NCI-H2196 treated with DMSO at 0.1 percent for 48 hours (cell line): Measurements from ENCODE around the gene ELP4.

Experiments
- DNase-seq: peaks from one replicate; lab custom pipeline; 2025; ENCODE audit not compliant: unreplicated experiment; lab: John Stamatoyannopoulos, UW

Gene ELP4

GRCh38 chr11:31808721-31809540 lies 299.4 kb downstream of the ELP4 start:
- DNase-seq, result no peak

GRCh38 chr11:31809541-31809856 lies 299.9 kb downstream of the ELP4 start:
- no peak for DNase-seq

GRCh38 chr11:31809857-31810778 lies 300.6 kb downstream of the ELP4 start:
- no peak for DNase-seq

GRCh38 chr11:31810779-31811647 lies 301.4 kb downstream of the ELP4 start, which contains the start of gene PAX6:
Gene PAX6 (minus strand): TSS chr11:31811322. CDS start chr11:31806411, 4,911 bp downstream.
- DNase-seq, result peak; percentile 92

- DNase-seq, result peak; percentile 22
Measured at GRCh38 chr11:31812383-31813381, 303.1 kb downstream of the ELP4 start.

- DNase-seq, result no peak
Measured at GRCh38 chr11:31813391-31814175, 304.0 kb downstream of the ELP4 start.

DNA sequence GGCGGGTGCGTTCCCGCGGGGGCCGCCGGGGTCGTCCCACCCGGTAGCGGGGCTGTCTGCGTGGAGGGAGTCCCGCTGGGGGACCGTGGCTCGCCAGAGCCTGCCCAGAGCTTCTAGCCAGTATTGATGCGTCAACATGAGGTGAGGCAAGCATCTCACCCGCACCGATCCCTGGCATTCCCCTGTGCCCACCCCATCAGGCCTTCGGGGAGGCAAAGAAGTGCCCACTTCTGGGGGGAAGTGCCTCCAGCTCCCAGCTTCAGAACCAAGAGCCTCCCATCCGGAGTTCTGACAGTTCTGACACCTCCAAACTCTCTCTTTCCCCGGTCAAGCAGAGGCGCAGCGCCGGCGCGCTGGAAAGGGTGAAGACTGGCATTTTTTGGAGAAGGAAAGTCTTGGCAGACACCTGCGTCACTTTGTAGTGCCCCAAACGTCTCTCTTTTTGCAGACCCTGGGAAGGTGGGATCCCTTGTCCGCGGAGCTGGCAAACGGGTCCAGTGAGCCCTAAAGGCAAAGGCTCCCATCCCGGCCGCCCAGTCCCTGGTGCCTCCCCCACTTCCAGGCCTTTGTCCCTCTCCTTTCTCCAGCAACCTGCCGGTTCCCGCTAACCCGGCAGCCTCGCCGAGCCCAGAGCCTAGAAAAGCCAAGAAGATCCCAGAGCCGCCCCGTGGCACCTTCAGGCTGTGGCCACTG lies 304.8 kb downstream of the ELP4 start:
- no peak for DNase-seq

DNA sequence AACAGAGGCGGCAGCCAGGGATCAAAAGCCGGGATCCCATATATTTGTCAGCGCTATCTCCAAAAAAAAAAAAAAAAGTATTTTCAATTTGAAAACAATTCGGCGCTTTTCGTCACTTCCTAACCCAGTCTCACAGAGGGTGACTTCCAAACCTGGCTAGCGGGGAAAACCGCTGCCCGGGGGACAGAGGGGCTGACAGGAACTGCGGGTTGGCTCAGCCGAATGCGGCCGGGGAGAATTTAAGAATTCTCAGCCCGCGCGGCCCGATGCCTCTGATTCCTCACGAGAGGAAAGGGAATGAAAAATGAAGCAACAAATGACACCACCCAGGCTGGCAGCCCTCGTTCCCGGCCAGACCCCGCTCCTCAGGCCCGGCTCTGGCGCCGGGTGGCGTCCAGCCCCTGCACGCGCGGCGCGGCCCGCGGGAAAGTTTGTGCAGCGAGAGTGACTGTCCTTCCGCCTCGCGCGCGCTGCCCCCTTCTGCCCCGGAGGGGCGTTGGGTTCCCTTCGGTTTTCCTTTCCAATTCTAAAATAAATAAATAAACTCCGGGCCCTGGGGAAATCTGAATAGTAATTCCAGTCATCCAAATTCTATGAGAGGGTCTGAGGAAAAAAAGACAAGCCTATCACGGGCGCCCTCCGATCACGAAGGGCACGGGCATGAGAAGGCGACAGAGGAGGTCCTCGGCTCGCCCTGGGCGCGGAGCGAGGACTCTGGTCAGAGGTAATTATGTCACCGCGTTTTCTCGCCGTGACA lies 306.3 kb downstream of the ELP4 start:
- DNase-seq, result no peak

DNA sequence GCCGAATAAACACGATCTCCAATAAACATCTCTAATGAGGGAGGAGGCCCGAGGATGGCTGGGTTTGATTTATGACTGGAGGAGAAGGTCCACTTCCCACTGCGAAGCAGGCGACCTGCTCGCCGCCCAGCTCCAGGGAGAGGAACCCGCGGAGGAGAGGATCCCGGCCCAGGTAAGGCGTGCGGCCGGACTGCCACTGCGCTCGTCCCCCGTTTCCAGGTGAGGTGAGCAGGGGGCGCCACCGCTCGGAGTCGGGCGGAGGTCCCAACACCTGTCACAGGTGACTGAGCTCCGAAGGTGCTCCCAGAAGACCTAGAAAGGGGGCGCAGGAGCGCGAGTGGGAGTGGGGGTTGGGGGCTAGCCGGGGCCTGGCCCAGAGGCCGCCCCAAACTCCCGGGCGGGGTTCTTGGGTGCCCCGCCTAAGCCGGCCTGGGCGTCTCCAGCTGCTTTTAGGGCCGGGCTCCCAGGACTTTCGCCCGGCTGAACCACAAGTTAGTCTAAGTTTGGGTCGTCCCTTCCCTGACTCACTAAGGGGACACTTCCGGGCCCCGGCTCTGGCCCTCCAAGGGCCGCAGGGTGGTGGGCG lies 307.0 kb downstream of the ELP4 start:
- DNase-seq, result no peak

- DNase-seq, result no peak
Measured at GRCh38 chr11:31817054-31817620, 307.6 kb downstream of the ELP4 start.

- DNase-seq, result no peak
Measured at GRCh38 chr11:31817621-31818424, 308.3 kb downstream of the ELP4 start.

DNA sequence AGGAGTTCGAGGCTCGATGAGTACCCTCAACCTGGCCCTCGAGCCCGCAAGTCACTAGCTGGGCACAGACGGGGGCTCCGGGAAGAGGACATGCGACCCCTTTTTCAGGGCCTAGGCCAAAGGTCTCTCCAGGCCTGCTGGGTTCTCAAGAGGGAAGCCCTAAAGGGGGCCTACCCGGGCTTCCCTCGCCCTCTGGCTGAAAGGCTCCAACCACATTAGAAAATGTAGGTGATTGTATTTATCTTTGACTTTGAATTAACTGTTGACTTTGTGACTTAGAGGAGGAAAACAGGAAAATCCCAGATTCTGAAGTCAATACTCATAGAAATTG lies 308.8 kb downstream of the ELP4 start:
- no peak for DNase-seq

GRCh38 chr11:31818874-31819331 lies 309.3 kb downstream of the ELP4 start:
- no peak for DNase-seq

DNA sequence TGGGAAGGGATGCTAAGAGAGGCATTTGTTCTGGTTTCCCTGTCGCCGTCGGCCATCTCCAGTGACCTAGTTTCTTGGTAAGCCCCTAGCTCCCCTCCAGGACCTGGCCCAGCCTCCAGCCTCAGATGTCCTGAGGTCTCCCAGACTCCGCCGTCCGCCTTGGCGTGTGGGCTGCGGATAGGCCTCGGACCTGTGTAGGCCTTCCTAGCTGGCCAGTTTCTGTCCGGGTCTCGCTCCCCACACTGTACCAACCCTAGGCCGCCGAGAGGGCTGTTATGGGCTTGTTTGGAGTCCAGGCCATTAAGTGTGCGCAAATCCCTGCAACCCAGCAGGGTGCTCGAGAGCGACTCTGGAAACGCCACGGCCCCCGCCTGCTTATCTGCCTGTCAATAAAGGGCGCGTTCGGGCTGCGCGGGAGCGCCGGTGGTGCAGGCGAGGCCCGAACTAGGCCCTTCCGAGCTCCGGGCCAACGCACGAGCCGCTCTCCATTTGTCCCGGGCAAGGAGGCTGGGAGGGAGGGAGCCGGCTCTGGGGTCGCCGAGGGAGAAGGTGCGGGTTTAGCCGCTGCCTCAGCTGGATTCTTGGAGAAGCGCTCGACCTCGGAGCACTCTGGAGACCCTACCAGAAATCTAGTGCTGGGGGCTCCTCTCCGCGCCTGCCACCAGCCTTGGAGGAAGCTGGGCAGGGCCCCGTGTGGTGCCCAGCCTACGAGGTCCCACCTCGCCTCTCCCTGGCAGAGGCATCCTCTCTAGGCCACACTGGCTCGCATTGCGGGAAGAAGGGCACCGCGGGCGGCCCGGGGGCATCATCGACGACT lies 310.3 kb downstream of the ELP4 start:
- no peak for DNase-seq

DNA sequence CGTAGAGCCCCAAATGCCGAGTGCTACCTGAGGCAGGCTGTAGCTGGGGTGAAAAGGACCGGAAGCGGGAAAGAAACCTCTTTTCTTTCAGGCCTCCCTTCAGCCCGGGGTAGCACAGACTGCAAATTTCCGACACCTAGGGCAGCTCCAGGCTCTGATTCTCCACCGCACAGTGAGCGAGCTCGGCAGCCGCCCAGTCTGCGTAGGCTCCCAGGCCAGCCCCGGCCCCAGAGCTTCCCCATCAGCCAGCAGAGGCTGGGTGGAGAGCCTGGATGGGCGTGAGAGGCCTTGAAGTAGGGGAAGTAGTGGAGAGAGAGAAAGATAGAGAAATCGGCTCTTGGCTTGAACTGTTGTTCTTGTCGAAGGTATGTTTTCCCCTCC lies 310.9 kb downstream of the ELP4 start:
- no peak for DNase-seq
